Spinal cord (tissue), 10 donors: ENCODE data around the gene TRAPPC6A. TPM values are rescaled to one million over a fixed set of nuclear protein-coding genes. Genes with fewer than 3 reads are reported as not detected.

ENCODE experiments used
- DNase-seq, 6 donors: peaks; one replicate each; pipeline versions ENCODE4 v3.0.0 to v3.0.0-alpha.2; 2013 to 2015; ENCODE audit warnings: low spot score in 6 of 6, low read depth in 4 of 6
- H3K27ac ChIP-seq: one replicate; pipeline ENCODE4 v1.5.1; 2013; ENCODE audit warnings: low read depth, low read length, control low read depth
- H3K27me3 ChIP-seq: one replicate; pipeline ENCODE4 v1.6.1; 2013; ENCODE audit warnings: low read length; ENCODE audit not compliant: control insufficient read depth, insufficient read depth
- H3K36me3 ChIP-seq: one replicate; pipeline ENCODE4 v1.6.1; 2013; ENCODE audit warnings: low read length; ENCODE audit not compliant: control insufficient read depth, insufficient read depth
- H3K4me1 ChIP-seq: one replicate; pipeline ENCODE4 v1.6.1; 2013; ENCODE audit warnings: low read length; ENCODE audit not compliant: control insufficient read depth, insufficient read depth
- H3K4me3 ChIP-seq: one replicate; pipeline ENCODE4 v1.5.1; 2013; ENCODE audit warnings: low read depth, low read length, control low read depth
- H3K9me3 ChIP-seq: one replicate; pipeline ENCODE4 v1.6.1; 2013; ENCODE audit warnings: low read length; ENCODE audit not compliant: control insufficient read depth, insufficient read depth
- WGBS: methylation state at CpG from one replicate; pipeline ENCODE4 v1.1.5; 2013; ENCODE audit warnings: missing lambda C conversion rate; ENCODE audit not compliant: insufficient coverage; 5-methylcytosine and 5-hydroxymethylcytosine counted together
- polyA plus RNA-seq, 2 donors: library from polyadenylated mRNA; unstranded; fragments of 120-200 nt; gene quantifications; one replicate each; pipeline ENCODE4 v1.2.1, GENCODE V29; 2013; ENCODE audit not compliant: insufficient read length in 2 of 2
- total RNA-seq, 2 donors: library from RNA; depleted of rRNA in 1 of 2; stranded (reverse); fragments of 120-200 nt in 1 of 2; fragments of >200 nt in 1 of 2; gene quantifications; one replicate each; pipeline versions ENCODE4 v1.2.3 to v1.2.4, GENCODE V29; 2013 to 2014
- donor health status: healthy.

The TRAPPC6A gene
- total and polyA plus RNA-seq, 4 donors = 7.0 to 26.2 (median 22.5) TPM

- no peak overlapping the region for H3K27ac ChIP-seq
- H3K4me1 ChIP-seq = peaks cover 19% of the 10 kb centered on the region
- H3K27me3 ChIP-seq = peaks cover 33% of the 10 kb centered on the region
- 87% methylated on average over 27 of the region's 27 CpGs for WGBS
- no peak overlapping the region for H3K4me3 ChIP-seq
- no peak for DNase-seq
- peaks cover 27% of the 10 kb centered on the region for H3K36me3 ChIP-seq
- H3K9me3 ChIP-seq = no peaks in the 10 kb centered on the region
Observed at GRCh38 chr19:45158503-45159209, 19.4 kb downstream of the TRAPPC6A start.

- Histone ChIP-seq H3K27me3 (peaks cover 47% of the 10 kb centered on the region), H3K4me3 (no peak overlapping the region), H3K27ac (no peak overlapping the region), H3K4me1 (peaks cover 31% of the 10 kb centered on the region), H3K9me3 (no peaks in the 10 kb centered on the region), H3K36me3 (peaks cover 18% of the 10 kb centered on the region)
- 85% methylated on average over 10 of the region's 11 CpGs for WGBS
- DNase-seq = no peak
Observed at GRCh38 chr19:45156751-45157150, 21.3 kb downstream of the TRAPPC6A start.

GRCh38 chr19:45156011-45156630, 21.9 kb downstream of the TRAPPC6A start:
- H3K27me3 ChIP-seq = peaks cover 48% of the 10 kb centered on the region
- 75% methylated on average over 11 of the region's 11 CpGs for WGBS

GRCh38 chr19:45154064-45154827, 23.8 kb downstream of the TRAPPC6A start:
- peak overlapping the region; percentile 12 for H3K4me3 ChIP-seq
- no peak for DNase-seq
- WGBS = 27% methylated on average over 16 of the region's 19 CpGs
- H3K27me3 ChIP-seq = peaks cover 41% of the 10 kb centered on the region
- no peaks in the 10 kb centered on the region for H3K9me3 ChIP-seq
- H3K36me3 ChIP-seq = peaks cover 24% of the 10 kb centered on the region
- peaks cover 35% of the 10 kb centered on the region for H3K4me1 ChIP-seq
- H3K27ac ChIP-seq = no peak overlapping the region

More at GRCh38 chr19:45156011-45156630, 21.9 kb downstream of the TRAPPC6A start:
- no peak for DNase-seq
- H3K9me3 ChIP-seq = no peaks in the 10 kb centered on the region
- peaks cover 18% of the 10 kb centered on the region for H3K36me3 ChIP-seq
- no peak overlapping the region for H3K27ac ChIP-seq
- H3K4me3 ChIP-seq = no peak overlapping the region
- peaks cover 35% of the 10 kb centered on the region for H3K4me1 ChIP-seq

DNA sequence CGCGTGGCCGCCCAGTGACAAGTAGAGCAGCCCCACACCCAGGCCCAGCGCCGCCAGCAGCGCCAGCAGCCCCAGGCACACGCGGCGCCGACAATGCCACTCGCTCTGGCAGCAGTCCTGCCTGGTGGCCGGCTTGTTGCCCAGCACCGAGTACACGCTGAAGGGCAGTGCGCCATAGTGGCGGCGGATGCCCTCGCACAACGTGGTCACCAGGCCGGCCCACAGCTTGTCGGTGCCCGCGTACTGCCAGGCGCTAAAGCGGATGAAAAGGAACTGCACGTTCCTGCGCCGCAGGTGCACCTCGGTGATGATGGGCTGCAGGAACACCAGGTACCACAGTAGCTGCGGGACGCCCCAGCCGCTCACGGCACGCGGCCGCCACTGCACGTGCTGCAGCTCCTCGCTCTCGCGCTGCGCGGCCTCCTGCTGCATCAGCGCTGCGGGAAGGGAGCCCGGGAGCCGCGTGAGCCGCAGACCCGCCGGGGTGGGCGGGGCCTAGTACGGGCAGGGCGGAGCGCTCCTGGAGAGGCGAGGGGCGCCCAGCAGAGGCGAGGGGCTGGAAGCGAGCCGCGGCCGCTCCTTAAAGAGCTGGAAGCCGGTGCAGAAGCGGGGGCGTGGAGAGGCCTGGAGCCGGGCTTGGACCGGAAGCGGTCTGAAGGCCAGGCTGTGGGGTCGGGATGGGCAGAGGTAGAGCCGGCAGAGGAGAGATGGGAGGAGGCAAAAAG, 24.5 kb downstream of the TRAPPC6A start:
- Histone ChIP-seq H3K4me3 (peak overlapping the region; percentile 12), H3K27ac (no peak overlapping the region), H3K9me3 (no peaks in the 10 kb centered on the region), H3K27me3 (peaks cover 38% of the 10 kb centered on the region), H3K36me3 (peaks cover 21% of the 10 kb centered on the region), H3K4me1 (peaks cover 35% of the 10 kb centered on the region)
- peak; percentile 31 to 91 (median 44) for DNase-seq
- WGBS = under 1% methylated on average over 69 of the region's 69 CpGs

DNA sequence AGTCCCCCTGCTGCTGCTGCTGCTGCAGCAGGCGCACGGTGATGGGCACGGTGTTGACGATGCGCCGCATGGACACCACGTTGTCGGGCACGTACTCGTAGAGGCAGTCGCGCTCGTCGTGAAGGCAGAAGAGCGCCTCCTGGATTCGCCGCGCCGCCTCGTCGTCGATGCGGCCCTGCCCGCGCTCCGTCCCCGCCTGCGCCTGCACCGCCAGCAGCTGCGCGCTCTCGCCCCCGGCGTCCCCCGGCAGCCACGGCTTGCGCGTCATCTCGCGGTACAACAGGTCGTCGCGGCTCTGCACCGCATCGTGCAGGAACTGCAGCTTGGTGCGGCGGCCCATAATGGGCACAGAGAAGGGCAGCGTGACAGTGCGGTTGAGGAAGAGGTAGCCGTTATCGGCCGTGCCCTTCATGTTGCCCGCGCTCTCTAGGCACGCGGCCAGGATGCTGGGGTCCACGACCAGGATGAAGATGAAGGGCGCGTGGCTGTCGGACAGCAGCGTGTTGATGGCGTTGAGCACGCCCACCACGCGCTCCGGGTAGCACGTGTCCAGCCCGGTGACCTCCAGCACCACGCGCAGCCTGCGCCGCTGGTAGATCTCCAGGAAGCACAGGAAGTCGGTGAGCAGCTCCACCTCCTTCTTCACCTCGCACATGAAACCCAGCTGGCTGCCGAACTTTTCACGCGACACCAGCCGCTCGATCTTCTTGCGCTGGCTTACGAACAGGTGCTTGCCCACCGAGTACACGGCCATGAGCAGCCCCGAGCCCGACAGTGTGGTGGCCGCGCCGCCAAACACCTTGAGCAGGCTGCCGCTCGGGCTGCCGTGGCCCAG, 25.3 kb downstream of the TRAPPC6A start:
- Histone ChIP-seq H3K27me3 (peaks cover 38% of the 10 kb centered on the region), H3K36me3 (peaks cover 26% of the 10 kb centered on the region), H3K4me3 (peak overlapping the region; percentile 18), H3K4me1 (peaks cover 35% of the 10 kb centered on the region), H3K9me3 (no peaks in the 10 kb centered on the region), H3K27ac (no peak overlapping the region)
- DNase-seq = peak; percentile 9 to 88 (median 33)
- WGBS = 2% methylated on average over 91 of the region's 91 CpGs

DNA sequence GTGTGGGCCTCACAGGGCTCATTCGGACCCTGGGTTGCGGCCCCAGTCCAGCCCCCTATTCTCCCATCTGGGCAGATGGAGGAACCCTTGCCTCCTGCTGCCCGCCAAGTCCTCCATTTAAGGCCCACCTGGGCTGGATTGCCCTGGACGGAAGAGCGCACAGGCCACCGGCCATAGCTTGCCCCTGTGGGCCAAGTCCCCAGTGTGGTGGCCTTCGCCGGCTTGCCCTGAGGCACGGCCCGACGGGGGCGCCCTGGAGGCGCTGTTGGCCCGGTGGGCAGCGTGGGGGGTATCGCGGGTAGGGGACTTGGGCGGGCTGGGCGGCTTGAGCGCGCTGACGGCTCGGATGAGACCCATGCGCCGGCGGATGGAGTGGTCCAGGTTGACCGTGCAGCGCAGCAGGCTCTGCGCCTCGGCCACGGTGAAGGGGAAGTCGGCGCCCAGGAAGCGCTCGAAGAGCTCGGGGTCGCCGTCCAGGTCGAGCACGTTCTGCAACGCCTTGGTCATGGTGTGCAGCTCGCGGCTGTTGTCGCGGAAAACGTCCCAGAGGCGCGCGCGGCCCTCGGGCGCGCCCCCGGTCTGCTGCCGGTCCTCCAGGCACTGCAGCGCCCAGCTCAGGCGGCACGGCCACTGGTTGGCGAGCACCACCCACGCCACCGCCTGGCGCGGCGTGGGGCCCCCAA, 26.1 kb downstream of the TRAPPC6A start:
- H3K27me3 ChIP-seq = peaks cover 38% of the 10 kb centered on the region
- H3K4me3 ChIP-seq = no peak overlapping the region
- H3K36me3 ChIP-seq = peaks cover 33% of the 10 kb centered on the region
- H3K4me1 ChIP-seq = peaks cover 35% of the 10 kb centered on the region
- H3K27ac ChIP-seq = no peak overlapping the region
- no peaks in the 10 kb centered on the region for H3K9me3 ChIP-seq
- no peak for DNase-seq
- 10% methylated on average over 64 of the region's 64 CpGs for WGBS

DNA sequence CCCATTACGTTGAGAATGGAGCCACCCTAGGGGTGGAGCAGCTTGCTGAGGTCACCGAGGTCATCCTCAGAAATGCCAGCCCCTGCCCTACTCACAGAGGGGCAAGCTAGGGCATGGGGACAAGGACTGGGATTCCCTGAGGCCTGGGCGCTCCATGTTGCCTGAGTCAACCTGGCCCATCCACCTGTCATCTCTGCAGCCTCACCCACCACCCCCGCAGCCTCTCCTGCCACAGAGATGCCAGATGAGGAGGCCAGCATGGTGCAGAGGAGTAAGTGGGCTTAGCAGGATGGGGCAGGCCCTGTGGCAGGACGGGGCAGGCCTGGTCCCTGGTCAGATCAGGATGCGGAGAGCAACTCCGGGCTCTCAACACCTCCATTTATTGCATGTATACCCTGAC, 26.7 kb downstream of the TRAPPC6A start:
- no peak for DNase-seq
- H3K4me1 ChIP-seq = peaks cover 40% of the 10 kb centered on the region
- no peak overlapping the region for H3K27ac ChIP-seq
- H3K9me3 ChIP-seq = no peaks in the 10 kb centered on the region
- peaks cover 35% of the 10 kb centered on the region for H3K27me3 ChIP-seq
- H3K36me3 ChIP-seq = peaks cover 38% of the 10 kb centered on the region
- WGBS = 89% methylated on average over 6 of the region's 7 CpGs
- H3K4me3 ChIP-seq = no peak overlapping the region
